ENCODE data around the gene HS6ST1.
A peak's percentile ranks its signal among the peaks of the same experiment; 100 is the strongest.
"Not testable (repeated sequence)": the region's sequence is repeated elsewhere in the genome, so short reads cannot be mapped to it uniquely, and the experiment has no call there.

Gene HS6ST1

GRCh38 chr2:128265608-128265993 is 53.1 kb downstream of the HS6ST1 start:
- not testable (repeated sequence) for ATAC-seq

GRCh38 chr2:128264881-128265607 is 53.6 kb downstream of the HS6ST1 start:
- no peak for ATAC-seq

- ATAC-seq = no peak
Observed at GRCh38 chr2:128263902-128264331, 54.8 kb downstream of the HS6ST1 start.

GRCh38 chr2:128262315-128263253 is 56.1 kb downstream of the HS6ST1 start:
- no peak for ATAC-seq

GRCh38 chr2:128261245-128262128 is 57.2 kb downstream of the HS6ST1 start:
- peak in 1 of 2 donors; percentile 22 for ATAC-seq

GRCh38 chr2:128260239-128261138 is 58.2 kb downstream of the HS6ST1 start:
- no peak for ATAC-seq

- ATAC-seq = no peak
Observed at GRCh38 chr2:128259585-128259984, 59.1 kb downstream of the HS6ST1 start.

GRCh38 chr2:128258218-128258617 is 60.5 kb downstream of the HS6ST1 start:
- no peak for ATAC-seq

GRCh38 chr2:128252501-128252900 is 66.2 kb downstream of the HS6ST1 start:
- no peak for ATAC-seq

- not testable (repeated sequence) for ATAC-seq
Observed at GRCh38 chr2:128252086-128252485, 66.6 kb downstream of the HS6ST1 start.

- no peak for ATAC-seq
Observed at GRCh38 chr2:128250229-128251025, 68.2 kb downstream of the HS6ST1 start.

GRCh38 chr2:128249555-128249954 is 69.1 kb downstream of the HS6ST1 start:
- ATAC-seq = no peak

GRCh38 chr2:128245813-128246212 is 72.9 kb downstream of the HS6ST1 start:
- ATAC-seq = no peak

GRCh38 chr2:128241896-128242295 is 76.8 kb downstream of the HS6ST1 start:
- no peak for ATAC-seq

- no peak for ATAC-seq
Observed at GRCh38 chr2:128237911-128238697, 80.6 kb downstream of the HS6ST1 start.

GRCh38 chr2:128237081-128237534 is 81.6 kb downstream of the HS6ST1 start:
- ATAC-seq = no peak

GRCh38 chr2:128236491-128237035 is 82.1 kb downstream of the HS6ST1 start:
- no peak for ATAC-seq

- ATAC-seq = no peak
Observed at GRCh38 chr2:128235581-128235980, 83.1 kb downstream of the HS6ST1 start.

- no peak for ATAC-seq
Observed at GRCh38 chr2:128234613-128235012, 84.1 kb downstream of the HS6ST1 start.
